WTC11 (cell line): ENCODE data around the gene FAM20C. TPM values are rescaled to one million over a fixed set of nuclear protein-coding genes. Genes with fewer than 3 reads are reported as not detected.

Experiments
- ATAC-seq: fragments of 200-7000 bp; cut with Tn5 transposase; 2 replicates; pipeline ENCODE4 v1.10.0; 2021; ENCODE audit warnings: mild to moderate bottlenecking, moderate library complexity
- CTCF ChIA-PET: fragments of 300-600 bp; sonication (Branson Sonifier 250); formaldehyde crosslinking; loops from one replicate; lab custom pipeline; 2021; ENCODE audit warnings: antibody characterized with exemption; lab: Charles Lee
- POLR2A ChIA-PET: fragments of 350-600 bp; sonication (Branson Sonifier 250); formaldehyde crosslinking; loops from one replicate; lab custom pipeline; 2021; ENCODE audit warnings: antibody characterized with exemption; lab: Charles Lee
- DNase-seq: peaks from one replicate; pipeline ENCODE4 v3.0.0; 2021; ENCODE audit warnings: low spot score
- H3K27ac Mint-ChIP-seq: 2 replicates; pipeline ENCODE4 v1.8.0; 2021; ENCODE audit warnings: mixed read lengths
- H3K27me3 Mint-ChIP-seq: 2 replicates; pipeline ENCODE4 v1.8.0; 2021; ENCODE audit warnings: low read depth, mild to moderate bottlenecking, moderate library complexity, mixed read lengths
- H3K36me3 Mint-ChIP-seq: 2 replicates; pipeline ENCODE4 v1.8.0; 2021; ENCODE audit warnings: mixed read lengths
- H3K4me1 Mint-ChIP-seq: 2 replicates; pipeline ENCODE4 v1.8.0; 2022; ENCODE audit warnings: mixed read lengths
- H3K4me3 Mint-ChIP-seq: 2 replicates; pipeline ENCODE4 v1.8.0; 2021; ENCODE audit warnings: mild to moderate bottlenecking, moderate library complexity, mixed read lengths
- H3K9me3 Mint-ChIP-seq: 2 replicates; pipeline ENCODE4 v1.8.0; 2021; ENCODE audit warnings: mixed read lengths
- ATF1 ChIP-seq: sonication (generic); formaldehyde crosslinking; IDR thresholded peaks from 2 replicates; pipeline ENCODE4 v1.8.1; 2023; ENCODE audit warnings: mild to moderate bottlenecking, moderate library complexity, missing genetic modification reagents
- CTCF ChIP-seq: fragments of 200-600 bp; IDR thresholded peaks from 2 replicates; pipeline ENCODE4 v1.8.0; 2022; ENCODE audit warnings: antibody characterized with exemption
- ELF4 ChIP-seq: sonication (generic); formaldehyde crosslinking; IDR thresholded peaks from 2 replicates; pipeline ENCODE4 v1.8.1; 2022; ENCODE audit warnings: low read depth, mild to moderate bottlenecking, moderate library complexity, missing genetic modification reagents
- ETV6 ChIP-seq: sonication (generic); formaldehyde crosslinking; IDR thresholded peaks from 2 replicates; pipeline ENCODE4 v1.8.1; 2022; ENCODE audit warnings: mild to moderate bottlenecking, missing genetic modification reagents
- FOXJ3 ChIP-seq: sonication (generic); formaldehyde crosslinking; IDR thresholded peaks from 2 replicates; pipeline ENCODE4 v1.9.0; 2021; ENCODE audit warnings: missing genetic modification reagents, mild to moderate bottlenecking, borderline replicate concordance
- FOXK1 ChIP-seq: sonication (generic); formaldehyde crosslinking; IDR thresholded peaks from 2 replicates; pipeline ENCODE4 v1.8.0; 2022; ENCODE audit warnings: mild to moderate bottlenecking, moderate library complexity, missing genetic modification reagents
- FOXP1 ChIP-seq: sonication (generic); formaldehyde crosslinking; IDR thresholded peaks from 2 replicates; pipeline ENCODE4 v1.8.0; 2022; ENCODE audit warnings: missing genetic modification reagents, mild to moderate bottlenecking, moderate library complexity, borderline replicate concordance
- GRHL2 ChIP-seq: fragments of 250-450 bp; sonication (Bioruptor Pico); IDR thresholded peaks from 2 replicates; pipeline ENCODE4 v1.8.0; 2022; ENCODE audit warnings: mild to moderate bottlenecking, moderate library complexity; ENCODE audit not compliant: insufficient replicate concordance, severe bottlenecking
- JUN ChIP-seq: sonication (generic); formaldehyde crosslinking; IDR thresholded peaks from 2 replicates; pipeline ENCODE4 v1.8.0; 2023; ENCODE audit warnings: mild to moderate bottlenecking, missing genetic modification reagents
- MYBL2 ChIP-seq: sonication (generic); formaldehyde crosslinking; IDR thresholded peaks from 2 replicates; pipeline ENCODE4 v1.8.1; 2023; ENCODE audit warnings: mild to moderate bottlenecking, moderate library complexity, missing genetic modification reagents
- NFATC4 ChIP-seq: fragments of 250-450 bp; sonication (Bioruptor Pico); IDR thresholded peaks from 2 replicates; pipeline ENCODE4 v1.9.0; 2021; ENCODE audit warnings: mild to moderate bottlenecking
- NFYB ChIP-seq: sonication (generic); formaldehyde crosslinking; conservative IDR thresholded peaks from 2 replicates; pipeline ENCODE4 v1.8.0; 2022; ENCODE audit warnings: low read depth, missing genetic modification reagents
- NR1H2 ChIP-seq: sonication (generic); formaldehyde crosslinking; IDR thresholded peaks from 2 replicates; pipeline ENCODE4 v1.9.0; 2021; ENCODE audit warnings: mild to moderate bottlenecking, moderate library complexity, missing genetic modification reagents
- NR3C1 ChIP-seq: sonication (generic); formaldehyde crosslinking; conservative IDR thresholded peaks from 2 replicates; pipeline ENCODE4 v1.8.1; 2023; ENCODE audit warnings: low read depth, mild to moderate bottlenecking, missing genetic modification reagents
- SMAD4 ChIP-seq: sonication (generic); formaldehyde crosslinking; IDR thresholded peaks from 2 replicates; pipeline ENCODE4 v1.8.0; 2022; ENCODE audit warnings: mild to moderate bottlenecking, missing genetic modification reagents
- ZBTB21 ChIP-seq: sonication (generic); formaldehyde crosslinking; IDR thresholded peaks from 2 replicates; pipeline ENCODE4 v1.8.1; 2023; ENCODE audit warnings: mild to moderate bottlenecking, missing genetic modification reagents, borderline replicate concordance
- ZNF232 ChIP-seq: sonication (generic); formaldehyde crosslinking; IDR thresholded peaks from 2 replicates; pipeline ENCODE4 v1.8.0; 2022; ENCODE audit warnings: mild to moderate bottlenecking, missing genetic modification reagents
- total RNA-seq: library from RNA; stranded (reverse); gene quantifications from 3 replicates; pipeline ENCODE4 v1.2.3, GENCODE V29; 2021
- TF ChIP-seq, protein P1 (sequence below): sonication (generic); formaldehyde crosslinking; conservative IDR thresholded peaks from 2 replicates; pipeline ENCODE4 v1.8.1; 2023; ENCODE audit warnings: mild to moderate bottlenecking, low read depth, missing genetic modification reagents, moderate library complexity
- TF ChIP-seq, protein P2 (sequence below): sonication (generic); formaldehyde crosslinking; IDR thresholded peaks from 2 replicates; pipeline ENCODE4 v1.8.1; 2022; ENCODE audit warnings: mild to moderate bottlenecking, missing genetic modification reagents, moderate library complexity, borderline replicate concordance
- TF ChIP-seq, protein P3 (sequence below): sonication (generic); formaldehyde crosslinking; IDR thresholded peaks from 2 replicates; pipeline ENCODE4 v1.8.0; 2022; ENCODE audit warnings: mild to moderate bottlenecking, missing genetic modification reagents

FAM20C gene
- total RNA-seq, 1 experiment from 2014 or later = 64.9 TPM

DNA sequence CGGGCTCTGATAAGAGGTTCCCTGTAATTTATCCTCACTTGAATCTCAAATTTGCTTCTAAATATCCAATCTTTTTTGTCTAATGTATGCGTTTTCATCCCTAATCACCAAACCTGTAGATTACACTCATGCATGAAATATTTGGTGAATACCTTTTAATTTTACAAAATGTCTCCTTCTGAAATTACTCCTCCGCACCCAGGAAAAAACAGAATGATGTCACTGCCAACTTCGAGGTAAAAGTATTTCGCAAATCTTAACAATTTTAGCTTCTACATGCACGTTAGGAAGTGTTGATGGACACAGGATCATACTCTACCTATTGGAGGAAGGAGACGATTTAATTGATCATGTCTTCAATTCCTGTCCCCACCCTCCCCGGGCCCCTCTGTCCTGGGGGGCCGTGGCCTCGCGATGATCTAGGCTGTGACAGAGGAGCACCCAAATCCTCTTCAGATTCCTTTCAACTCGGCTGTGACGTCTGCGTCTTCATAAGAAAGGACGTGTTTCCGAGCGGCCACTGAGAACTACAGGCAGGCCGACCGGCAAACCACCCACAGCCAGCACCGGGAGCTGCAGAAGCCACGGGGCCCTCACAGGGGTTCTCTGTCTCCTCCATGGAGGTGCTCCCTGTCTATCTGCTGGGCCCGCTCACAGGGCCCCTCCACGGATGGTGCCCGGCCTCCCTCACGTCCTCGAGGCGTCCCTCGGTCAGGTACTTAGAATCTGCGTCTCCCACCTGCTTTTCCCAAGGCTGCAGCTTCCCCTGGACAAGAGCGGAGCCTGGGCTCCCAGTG, 8.7 kb upstream of the FAM20C start:
- ATAC-seq (no peak), DNase-seq (no peak)
- no peak overlapping the region for H3K27ac Mint-ChIP-seq
- CTCF ChIA-PET = interaction anchor here (0.9 to 2.0 kb wide), 3 partner anchors 11 to 120 kb away, joined by 3 to 5 read pairs (median 4); no protein-coding TSS in a partner anchor
- no peaks in the 10 kb centered on the region for H3K9me3 Mint-ChIP-seq
- H3K4me1 Mint-ChIP-seq = peaks cover 25% of the 10 kb centered on the region
- H3K4me3 Mint-ChIP-seq = no peak overlapping the region
- TF ChIP-seq, protein P1, sequence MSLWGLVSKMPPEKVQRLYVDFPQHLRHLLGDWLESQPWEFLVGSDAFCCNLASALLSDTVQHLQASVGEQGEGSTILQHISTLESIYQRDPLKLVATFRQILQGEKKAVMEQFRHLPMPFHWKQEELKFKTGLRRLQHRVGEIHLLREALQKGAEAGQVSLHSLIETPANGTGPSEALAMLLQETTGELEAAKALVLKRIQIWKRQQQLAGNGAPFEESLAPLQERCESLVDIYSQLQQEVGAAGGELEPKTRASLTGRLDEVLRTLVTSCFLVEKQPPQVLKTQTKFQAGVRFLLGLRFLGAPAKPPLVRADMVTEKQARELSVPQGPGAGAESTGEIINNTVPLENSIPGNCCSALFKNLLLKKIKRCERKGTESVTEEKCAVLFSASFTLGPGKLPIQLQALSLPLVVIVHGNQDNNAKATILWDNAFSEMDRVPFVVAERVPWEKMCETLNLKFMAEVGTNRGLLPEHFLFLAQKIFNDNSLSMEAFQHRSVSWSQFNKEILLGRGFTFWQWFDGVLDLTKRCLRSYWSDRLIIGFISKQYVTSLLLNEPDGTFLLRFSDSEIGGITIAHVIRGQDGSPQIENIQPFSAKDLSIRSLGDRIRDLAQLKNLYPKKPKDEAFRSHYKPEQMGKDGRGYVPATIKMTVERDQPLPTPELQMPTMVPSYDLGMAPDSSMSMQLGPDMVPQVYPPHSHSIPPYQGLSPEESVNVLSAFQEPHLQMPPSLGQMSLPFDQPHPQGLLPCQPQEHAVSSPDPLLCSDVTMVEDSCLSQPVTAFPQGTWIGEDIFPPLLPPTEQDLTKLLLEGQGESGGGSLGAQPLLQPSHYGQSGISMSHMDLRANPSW (CRISPR knock-in tag) = no peak
- no peak for TF ChIP-seq FOXP1
- no peak for TF ChIP-seq ATF1 (CRISPR knock-in tag)
- TF ChIP-seq GRHL2 (CRISPR knock-in tag) = no peak
- no peak for TF ChIP-seq ZBTB21 (CRISPR knock-in tag)
- no peak for TF ChIP-seq NFYB (CRISPR knock-in tag)
- TF ChIP-seq ELF4 = no peak
- TF ChIP-seq SMAD4 = no peak
- TF ChIP-seq FOXJ3 (CRISPR knock-in tag) = no peak
- TF ChIP-seq ETV6 (CRISPR knock-in tag) = no peak
- TF ChIP-seq NFATC4 (CRISPR knock-in tag) = no peak
- no peak for TF ChIP-seq JUN (CRISPR knock-in tag)
- TF ChIP-seq FOXK1 = no peak
- no peak for TF ChIP-seq MYBL2 (CRISPR knock-in tag)
- POLR2A ChIA-PET = interaction anchor here (1.1 kb wide), 1 partner anchor 87 kb away, joined by 3 read pairs; no protein-coding TSS in a partner anchor
- no peaks in the 10 kb centered on the region for H3K27me3 Mint-ChIP-seq
- no peaks in the 10 kb centered on the region for H3K36me3 Mint-ChIP-seq

- ChIA-PET CTCF (interaction anchor here (0.9 to 2.0 kb wide), 2 partner anchors 10 to 121 kb away, joined by 4 to 5 read pairs; no protein-coding TSS in a partner anchor), POLR2A (interaction anchor here (1.1 kb wide), 1 partner anchor 88 kb away, joined by 3 read pairs; no protein-coding TSS in a partner anchor)
- H3K27me3 Mint-ChIP-seq = no peaks in the 10 kb centered on the region
- no peak overlapping the region for H3K27ac Mint-ChIP-seq
- no peak overlapping the region for H3K4me3 Mint-ChIP-seq
- 0 out of 2 replicates have a peak, but pooled peaks have one; percentile 15 for TF ChIP-seq SMAD4
- no peak for TF ChIP-seq ZNF232 (CRISPR knock-in tag)
- H3K4me1 Mint-ChIP-seq = peaks cover 34% of the 10 kb centered on the region
- no peaks in the 10 kb centered on the region for H3K9me3 Mint-ChIP-seq
- DNase-seq = no peak
- ATAC-seq = no peak
- H3K36me3 Mint-ChIP-seq = no peaks in the 10 kb centered on the region
Measured at GRCh38 chr7:184294-185264, 7.8 kb upstream of the FAM20C start.

- H3K27me3 Mint-ChIP-seq = peaks cover 5% of the 10 kb centered on the region; the same call in 1 of the 2 replicates
- no peak overlapping the region for H3K4me3 Mint-ChIP-seq
- no peaks in the 10 kb centered on the region for H3K9me3 Mint-ChIP-seq
- no peak overlapping the region for H3K27ac Mint-ChIP-seq
- ChIA-PET CTCF (interaction anchor here (1.3 to 2.9 kb wide), 4 partner anchors 21 to 119 kb away, joined by 3 to 8 read pairs (median 6); no protein-coding TSS in a partner anchor), POLR2A (no interaction called here)
- ATAC-seq (no peak), DNase-seq (no peak)
- no peaks in the 10 kb centered on the region for H3K36me3 Mint-ChIP-seq
- peaks cover 49% of the 10 kb centered on the region for H3K4me1 Mint-ChIP-seq
- no peak for TF ChIP-seq CTCF
- TF ChIP-seq, protein P2, sequence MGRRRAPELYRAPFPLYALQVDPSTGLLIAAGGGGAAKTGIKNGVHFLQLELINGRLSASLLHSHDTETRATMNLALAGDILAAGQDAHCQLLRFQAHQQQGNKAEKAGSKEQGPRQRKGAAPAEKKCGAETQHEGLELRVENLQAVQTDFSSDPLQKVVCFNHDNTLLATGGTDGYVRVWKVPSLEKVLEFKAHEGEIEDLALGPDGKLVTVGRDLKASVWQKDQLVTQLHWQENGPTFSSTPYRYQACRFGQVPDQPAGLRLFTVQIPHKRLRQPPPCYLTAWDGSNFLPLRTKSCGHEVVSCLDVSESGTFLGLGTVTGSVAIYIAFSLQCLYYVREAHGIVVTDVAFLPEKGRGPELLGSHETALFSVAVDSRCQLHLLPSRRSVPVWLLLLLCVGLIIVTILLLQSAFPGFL (CRISPR knock-in tag) = no peak
- no peak for TF ChIP-seq FOXK1
- TF ChIP-seq, protein P3, sequence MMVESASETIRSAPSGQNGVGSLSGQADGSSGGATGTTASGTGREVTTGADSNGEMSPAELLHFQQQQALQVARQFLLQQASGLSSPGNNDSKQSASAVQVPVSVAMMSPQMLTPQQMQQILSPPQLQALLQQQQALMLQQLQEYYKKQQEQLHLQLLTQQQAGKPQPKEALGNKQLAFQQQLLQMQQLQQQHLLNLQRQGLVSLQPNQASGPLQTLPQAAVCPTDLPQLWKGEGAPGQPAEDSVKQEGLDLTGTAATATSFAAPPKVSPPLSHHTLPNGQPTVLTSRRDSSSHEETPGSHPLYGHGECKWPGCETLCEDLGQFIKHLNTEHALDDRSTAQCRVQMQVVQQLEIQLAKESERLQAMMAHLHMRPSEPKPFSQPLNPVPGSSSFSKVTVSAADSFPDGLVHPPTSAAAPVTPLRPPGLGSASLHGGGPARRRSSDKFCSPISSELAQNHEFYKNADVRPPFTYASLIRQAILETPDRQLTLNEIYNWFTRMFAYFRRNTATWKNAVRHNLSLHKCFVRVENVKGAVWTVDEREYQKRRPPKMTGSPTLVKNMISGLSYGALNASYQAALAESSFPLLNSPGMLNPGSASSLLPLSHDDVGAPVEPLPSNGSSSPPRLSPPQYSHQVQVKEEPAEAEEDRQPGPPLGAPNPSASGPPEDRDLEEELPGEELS (CRISPR knock-in tag) = no peak
- no peak for TF ChIP-seq NR1H2 (CRISPR knock-in tag)
- no peak for TF ChIP-seq NR3C1
Measured at GRCh38 chr7:186516-187113, 5.8 kb upstream of the FAM20C start.
